Neuron (in vitro differentiated cells): ENCODE data around the gene P2RX1.

Source experiments
- H2AFZ ChIP-seq: one replicate; pipeline ENCODE4 v1.6.1; 2013; ENCODE audit warnings: low read depth, mild to moderate bottlenecking, inconsistent platforms, low read length, moderate library complexity
- H3K27me3 ChIP-seq: one replicate; pipeline ENCODE4 v1.6.1; 2013; ENCODE audit warnings: low read length; ENCODE audit not compliant: insufficient read depth
- H3K36me3 ChIP-seq: one replicate; pipeline ENCODE4 v1.6.1; 2013; ENCODE audit warnings: low read length; ENCODE audit not compliant: insufficient read depth
- H3K4me1 ChIP-seq: one replicate; pipeline ENCODE4 v1.6.1; 2013; ENCODE audit warnings: low read length; ENCODE audit not compliant: insufficient read depth
- H3K4me3 ChIP-seq: 2 replicates; pipeline ENCODE4 v1.5.1; 2013; ENCODE audit warnings: mild to moderate bottlenecking, low read length, moderate library complexity
- H3K9me3 ChIP-seq: one replicate; pipeline ENCODE4 v1.6.1; 2013; ENCODE audit warnings: low read length

The P2RX1 gene

DNA sequence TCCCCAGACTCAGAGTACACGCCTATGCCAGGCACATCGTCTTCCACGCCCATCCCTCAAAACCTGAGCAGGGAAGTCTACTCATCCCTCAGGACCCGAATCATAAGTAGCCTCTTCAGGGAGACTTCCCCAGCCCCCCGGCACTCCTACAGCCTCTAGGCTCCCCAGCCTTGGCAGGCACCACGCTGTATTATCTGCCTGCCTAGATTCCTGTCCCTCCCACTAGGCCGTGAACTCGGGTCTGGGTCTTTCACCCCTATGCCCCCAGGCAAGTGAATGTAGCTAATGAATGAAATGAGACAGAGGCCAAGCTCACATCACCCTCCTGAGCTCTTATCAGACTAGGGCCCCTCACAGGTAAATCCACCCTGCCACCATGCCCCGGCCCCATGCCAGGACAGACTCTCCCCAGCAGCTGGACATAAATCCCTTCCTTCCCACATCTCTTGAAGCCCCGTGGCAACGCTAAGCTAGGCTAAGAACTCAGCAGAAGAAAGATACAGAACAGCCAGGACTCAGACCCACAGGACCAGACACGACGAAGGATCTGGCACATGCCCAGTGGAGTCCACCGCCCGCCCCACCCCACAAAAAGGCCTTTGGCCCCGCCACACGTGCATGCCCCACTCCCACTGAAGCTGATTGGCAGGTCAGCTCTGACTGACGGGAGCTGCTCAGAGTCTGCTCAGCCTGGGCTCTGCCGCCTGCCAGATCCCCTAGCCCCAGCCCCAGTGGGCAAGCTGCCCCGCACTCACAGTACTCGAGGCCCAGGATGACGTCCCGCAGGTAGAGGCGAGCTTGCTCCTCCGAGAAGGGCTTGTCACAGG lies 36.5 kb downstream of the P2RX1 start:
- Histone ChIP-seq H2AFZ (no peak overlapping the region), H3K36me3 (no peaks in the 10 kb centered on the region), H3K27me3 (no peaks in the 10 kb centered on the region), H3K4me1 (peaks cover 11% of the 10 kb centered on the region), H3K9me3 (no peaks in the 10 kb centered on the region), H3K4me3 (no peak overlapping the region)

DNA sequence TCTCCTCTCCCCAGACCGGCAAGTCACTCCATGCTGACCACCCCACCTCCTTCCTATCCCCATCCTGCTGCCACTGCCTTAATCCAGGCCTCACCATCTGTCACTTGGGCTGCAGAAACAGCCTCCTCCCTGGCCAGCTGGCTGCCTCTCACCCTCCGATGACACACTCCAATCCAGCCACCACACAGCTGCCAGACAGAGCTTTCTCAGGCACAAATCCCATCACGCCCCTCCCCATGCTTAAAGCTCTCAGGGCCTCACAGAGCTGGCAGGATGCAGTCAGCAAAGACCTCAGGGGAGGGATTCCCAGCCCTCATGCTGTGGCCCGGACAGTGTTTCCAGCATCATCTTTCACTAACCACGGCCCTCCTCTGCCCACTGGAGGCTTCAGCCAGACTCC lies 37.1 kb downstream of the P2RX1 start:
- H3K36me3 ChIP-seq: no peaks in the 10 kb centered on the region
- no peaks in the 10 kb centered on the region for H3K9me3 ChIP-seq
- H3K27me3 ChIP-seq: no peaks in the 10 kb centered on the region
- no peak overlapping the region for H2AFZ ChIP-seq
- peaks cover 11% of the 10 kb centered on the region for H3K4me1 ChIP-seq
- H3K4me3 ChIP-seq: no peak overlapping the region

DNA sequence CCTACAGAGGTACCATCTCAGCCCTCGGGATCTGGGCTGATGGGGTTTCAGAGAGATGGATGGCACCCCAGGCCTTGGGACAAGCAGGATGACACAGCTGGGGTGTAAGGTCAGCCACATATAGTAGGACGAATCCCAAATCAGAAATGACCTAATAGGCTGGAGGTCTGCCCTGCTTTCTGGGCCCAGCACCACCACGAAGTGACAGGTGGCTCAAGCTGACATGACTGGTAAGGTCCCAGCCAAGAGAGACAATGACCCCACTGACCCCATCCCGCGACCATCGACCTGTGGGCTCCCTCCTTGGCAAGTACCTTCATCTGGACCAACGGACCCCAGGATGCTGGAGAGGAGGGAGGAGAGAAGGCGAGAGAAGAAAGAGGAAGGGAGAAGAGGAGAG lies 39.0 kb downstream of the P2RX1 start:
- H3K9me3 ChIP-seq: peaks cover 5% of the 10 kb centered on the region
- H3K4me3 ChIP-seq: no peak overlapping the region
- H3K4me1 ChIP-seq: peaks cover 11% of the 10 kb centered on the region
- H3K27me3 ChIP-seq: no peaks in the 10 kb centered on the region
- no peak overlapping the region for H2AFZ ChIP-seq
- no peaks in the 10 kb centered on the region for H3K36me3 ChIP-seq

DNA sequence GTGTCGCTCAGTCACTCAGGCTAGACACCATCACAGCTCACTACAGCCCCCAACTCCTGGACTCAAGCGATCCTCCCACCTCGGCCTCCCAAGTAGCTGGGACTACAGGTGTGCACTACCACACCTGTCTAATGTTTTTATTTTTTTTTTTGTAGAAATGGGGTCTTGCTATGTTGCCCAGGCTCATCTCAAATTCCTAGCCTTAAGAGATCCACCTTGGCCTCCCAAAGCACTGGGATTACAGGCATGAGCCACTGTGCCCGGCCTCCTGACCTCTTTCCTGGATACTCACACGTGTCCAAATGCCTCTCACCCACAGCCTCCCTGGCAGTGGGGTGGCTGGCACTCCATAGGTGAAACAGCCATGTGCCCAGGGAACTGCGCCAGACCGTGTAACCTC lies 40.9 kb downstream of the P2RX1 start:
- H3K4me3 ChIP-seq: no peak overlapping the region
- peaks cover 11% of the 10 kb centered on the region for H3K4me1 ChIP-seq
- H3K9me3 ChIP-seq: peaks cover 5% of the 10 kb centered on the region
- H3K27me3 ChIP-seq: no peaks in the 10 kb centered on the region
- H2AFZ ChIP-seq: no peak overlapping the region
- H3K36me3 ChIP-seq: no peaks in the 10 kb centered on the region

DNA sequence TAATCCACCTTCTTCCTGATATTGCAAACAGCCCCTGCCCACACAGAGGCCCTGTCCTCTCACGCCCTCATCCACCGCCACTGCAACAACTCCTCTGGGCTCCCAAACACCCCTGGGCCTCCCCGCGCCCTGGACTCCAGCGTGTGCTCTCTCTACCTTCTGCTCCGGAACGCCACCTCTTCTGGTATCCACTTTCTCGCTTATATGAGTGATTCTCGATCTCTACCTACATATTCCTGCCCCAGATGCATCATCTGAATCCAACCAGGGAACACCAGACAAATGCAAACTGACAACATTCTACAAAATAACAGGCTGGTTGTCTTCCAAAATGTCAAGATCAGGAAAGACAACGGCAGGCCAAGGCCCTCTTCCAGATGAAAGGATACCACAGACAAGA lies 42.4 kb downstream of the P2RX1 start:
- Histone ChIP-seq H3K36me3 (no peaks in the 10 kb centered on the region), H3K27me3 (no peaks in the 10 kb centered on the region), H2AFZ (no peak overlapping the region), H3K4me3 (no peak overlapping the region), H3K4me1 (no peaks in the 10 kb centered on the region), H3K9me3 (peaks cover 5% of the 10 kb centered on the region)

DNA sequence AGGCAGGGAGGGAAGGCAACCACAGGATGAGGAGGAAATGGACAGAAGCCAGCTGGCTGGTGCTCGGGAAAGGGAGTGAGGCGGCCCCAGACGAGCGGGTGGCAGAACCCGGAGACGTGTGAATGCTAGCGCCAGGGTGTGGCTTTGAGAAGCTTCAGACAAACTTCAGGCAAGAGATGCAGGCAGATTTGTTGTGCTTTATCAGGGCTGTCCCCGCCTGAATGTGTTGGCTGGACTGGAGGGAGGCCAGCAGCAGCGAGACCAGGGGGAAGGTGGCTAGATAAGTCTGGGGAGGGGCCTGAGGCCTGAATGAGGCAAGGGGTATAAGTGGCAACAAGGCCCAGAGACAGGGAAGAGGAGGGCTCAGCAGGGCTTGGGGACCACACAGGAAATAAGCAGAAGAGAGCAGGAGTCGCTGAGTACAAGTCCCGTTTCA lies 45.4 kb downstream of the P2RX1 start:
- Histone ChIP-seq H3K4me1 (no peaks in the 10 kb centered on the region), H3K36me3 (no peaks in the 10 kb centered on the region), H3K9me3 (peaks cover 5% of the 10 kb centered on the region), H2AFZ (no peak overlapping the region), H3K27me3 (no peaks in the 10 kb centered on the region), H3K4me3 (no peak overlapping the region)

DNA sequence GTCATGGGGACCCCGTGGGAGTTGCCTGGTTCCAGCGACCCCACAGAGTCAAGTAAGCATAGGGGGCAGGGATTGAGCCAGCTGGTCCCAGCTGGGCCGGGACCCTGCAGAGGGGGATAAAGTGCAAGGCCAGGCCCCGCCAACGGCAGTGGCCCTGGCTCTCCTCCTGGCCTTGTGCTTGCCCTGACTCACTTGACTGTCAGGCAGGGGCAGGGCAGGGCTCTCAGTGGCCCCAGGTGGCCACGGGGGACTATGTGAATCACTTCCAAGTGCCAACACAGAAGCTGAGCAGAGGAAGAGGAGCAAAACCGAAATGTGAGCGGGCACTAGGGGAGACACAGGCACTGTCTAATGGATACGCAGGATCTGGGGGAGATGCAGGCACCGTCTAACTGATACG lies 48.7 kb downstream of the P2RX1 start:
- H3K27me3 ChIP-seq: no peaks in the 10 kb centered on the region
- no peak overlapping the region for H3K4me3 ChIP-seq
- H3K36me3 ChIP-seq: no peaks in the 10 kb centered on the region
- no peak overlapping the region for H2AFZ ChIP-seq
- no peaks in the 10 kb centered on the region for H3K9me3 ChIP-seq
- H3K4me1 ChIP-seq: no peaks in the 10 kb centered on the region

DNA sequence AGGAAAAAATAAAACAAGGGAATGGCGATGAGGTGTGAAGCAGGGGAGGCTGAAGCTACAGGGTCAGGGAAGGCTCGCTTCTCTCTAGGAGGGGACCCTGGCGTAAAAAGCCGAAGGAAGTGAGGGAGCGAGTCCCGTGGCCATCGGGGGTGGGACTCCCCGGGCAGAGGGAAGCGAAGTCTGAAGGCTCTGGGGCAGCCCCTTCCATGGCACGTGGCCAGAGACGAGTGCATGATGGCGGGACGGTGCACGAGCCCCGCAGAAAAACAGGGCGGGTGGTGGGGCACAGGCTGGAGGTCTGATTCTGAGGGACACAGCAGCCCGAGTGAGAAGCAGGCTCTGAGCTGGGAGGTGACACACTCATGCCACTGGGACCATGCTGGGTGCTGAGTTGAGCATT lies 49.2 kb downstream of the P2RX1 start:
- no peak overlapping the region for H3K4me3 ChIP-seq
- no peak overlapping the region for H2AFZ ChIP-seq
- H3K9me3 ChIP-seq: no peaks in the 10 kb centered on the region
- no peaks in the 10 kb centered on the region for H3K36me3 ChIP-seq
- H3K27me3 ChIP-seq: no peaks in the 10 kb centered on the region
- H3K4me1 ChIP-seq: no peaks in the 10 kb centered on the region

DNA sequence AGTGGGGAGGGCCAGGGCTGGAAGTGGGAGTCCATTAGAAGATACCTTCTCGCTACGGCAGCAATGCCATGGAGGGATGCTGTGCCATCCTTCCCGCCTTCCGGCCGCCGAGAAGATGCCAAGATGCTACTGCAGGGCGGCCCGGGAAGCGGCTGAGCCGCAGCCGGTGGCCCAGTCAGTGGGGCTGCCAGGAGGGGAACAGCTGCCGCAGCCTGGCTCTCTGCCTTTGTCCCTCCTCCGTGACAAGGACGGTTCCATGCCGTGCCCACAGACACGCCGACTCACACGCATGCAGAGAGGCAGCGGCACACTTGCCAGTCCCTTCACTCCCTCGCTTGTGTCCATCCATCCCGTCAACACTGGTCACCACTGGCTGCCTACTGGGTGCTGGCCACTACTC lies 50.0 kb downstream of the P2RX1 start:
- H3K4me3 ChIP-seq: no peak overlapping the region

DNA sequence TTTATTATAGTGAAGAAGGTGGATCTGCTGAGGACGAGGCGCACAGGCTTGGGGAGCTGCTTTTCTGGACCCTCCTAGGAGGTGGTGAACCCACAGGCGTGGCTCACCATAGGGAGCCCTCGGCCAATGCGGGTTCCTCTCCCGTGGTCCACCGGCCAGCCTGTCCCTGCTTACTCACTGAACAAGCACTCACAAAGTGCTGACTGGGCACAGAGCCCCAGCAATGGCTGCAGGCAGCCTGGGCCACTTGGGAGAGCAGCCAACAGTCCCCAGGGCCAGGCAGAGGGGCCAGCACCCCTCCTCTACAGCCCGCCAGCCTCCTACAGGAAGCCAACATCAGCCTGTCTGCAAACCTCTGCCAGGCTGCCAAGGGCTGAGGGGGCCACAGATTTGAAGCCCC lies 51.1 kb downstream of the P2RX1 start:
- Histone ChIP-seq H3K4me1 (no peaks in the 10 kb centered on the region), H3K27me3 (no peaks in the 10 kb centered on the region), H3K4me3 (no peak overlapping the region), H2AFZ (no peak overlapping the region), H3K36me3 (no peaks in the 10 kb centered on the region), H3K9me3 (no peaks in the 10 kb centered on the region)

More for the DNA sequence above, 50.0 kb downstream of the P2RX1 start:
- Histone ChIP-seq H3K4me1 (no peaks in the 10 kb centered on the region), H2AFZ (no peak overlapping the region), H3K9me3 (no peaks in the 10 kb centered on the region), H3K36me3 (no peaks in the 10 kb centered on the region), H3K27me3 (no peaks in the 10 kb centered on the region)

DNA sequence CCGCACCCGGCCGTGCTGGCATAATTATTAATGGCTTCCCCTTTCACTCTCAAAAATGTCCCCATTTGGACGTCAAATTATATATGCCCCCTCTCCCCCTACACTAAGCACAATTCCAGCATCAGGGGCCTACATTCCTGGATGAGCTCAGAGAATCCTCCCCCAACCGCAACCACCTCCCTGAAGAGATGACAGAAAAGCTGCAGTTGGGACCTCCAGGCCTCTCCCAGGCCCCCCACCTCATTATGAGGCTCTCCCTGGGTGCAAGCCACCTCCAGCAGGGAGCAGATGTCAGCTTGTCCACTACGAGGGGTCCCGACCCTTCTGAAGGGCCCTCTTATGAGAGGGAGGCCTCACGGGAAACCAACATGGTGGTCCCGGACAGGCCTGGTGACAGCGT lies 51.7 kb downstream of the P2RX1 start:
- Histone ChIP-seq H3K4me3 (no peak overlapping the region), H3K4me1 (no peaks in the 10 kb centered on the region), H3K27me3 (no peaks in the 10 kb centered on the region), H3K36me3 (no peaks in the 10 kb centered on the region), H3K9me3 (no peaks in the 10 kb centered on the region), H2AFZ (no peak overlapping the region)

DNA sequence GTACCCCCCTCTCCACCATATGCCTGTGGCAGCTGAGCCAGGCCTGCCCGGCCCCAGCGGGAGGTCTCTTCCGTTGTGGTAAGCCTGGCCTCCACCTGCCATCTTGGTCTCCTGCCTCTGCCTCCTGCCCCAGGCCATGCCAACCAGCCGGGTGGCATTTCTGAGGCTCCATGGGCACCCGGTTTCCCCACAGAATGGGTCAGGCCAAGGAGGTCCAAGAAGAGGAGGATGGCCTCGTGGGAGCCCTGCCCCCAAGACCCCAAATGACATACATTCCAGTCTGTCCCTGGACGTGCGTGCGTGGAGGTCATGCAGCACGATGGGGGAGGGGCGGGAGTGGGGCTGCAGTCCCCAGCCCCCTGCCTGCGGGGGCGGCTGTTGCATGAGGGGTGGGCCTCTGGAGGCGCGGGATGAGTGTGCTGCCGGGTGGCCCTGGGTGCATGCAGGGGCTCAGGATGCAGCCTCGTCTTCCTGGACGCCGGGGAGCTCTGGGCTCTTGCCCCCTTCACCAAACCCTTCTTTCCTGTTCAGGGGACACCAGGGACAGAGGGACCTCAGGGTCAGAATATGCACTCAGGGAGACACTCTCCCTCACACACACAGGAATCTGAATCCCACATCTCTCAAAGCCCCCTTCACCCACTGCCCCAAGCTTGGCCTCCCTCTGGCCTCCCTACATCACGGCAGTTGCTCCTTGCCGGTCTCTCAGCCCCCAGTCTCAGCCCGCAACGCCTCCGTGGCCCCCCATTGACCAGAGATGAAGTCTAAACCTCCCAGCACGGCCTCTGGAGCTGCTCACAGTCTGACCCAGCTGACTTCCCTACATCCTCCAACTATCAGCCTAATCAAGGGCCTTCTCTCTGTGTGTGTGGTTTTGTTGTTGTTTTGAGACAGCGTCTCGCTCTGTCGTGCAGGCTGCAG lies 54.2 kb downstream of the P2RX1 start:
- Histone ChIP-seq H2AFZ (no peak overlapping the region), H3K27me3 (no peaks in the 10 kb centered on the region), H3K36me3 (no peaks in the 10 kb centered on the region), H3K4me1 (no peaks in the 10 kb centered on the region), H3K9me3 (no peaks in the 10 kb centered on the region), H3K4me3 (no peak overlapping the region)

DNA sequence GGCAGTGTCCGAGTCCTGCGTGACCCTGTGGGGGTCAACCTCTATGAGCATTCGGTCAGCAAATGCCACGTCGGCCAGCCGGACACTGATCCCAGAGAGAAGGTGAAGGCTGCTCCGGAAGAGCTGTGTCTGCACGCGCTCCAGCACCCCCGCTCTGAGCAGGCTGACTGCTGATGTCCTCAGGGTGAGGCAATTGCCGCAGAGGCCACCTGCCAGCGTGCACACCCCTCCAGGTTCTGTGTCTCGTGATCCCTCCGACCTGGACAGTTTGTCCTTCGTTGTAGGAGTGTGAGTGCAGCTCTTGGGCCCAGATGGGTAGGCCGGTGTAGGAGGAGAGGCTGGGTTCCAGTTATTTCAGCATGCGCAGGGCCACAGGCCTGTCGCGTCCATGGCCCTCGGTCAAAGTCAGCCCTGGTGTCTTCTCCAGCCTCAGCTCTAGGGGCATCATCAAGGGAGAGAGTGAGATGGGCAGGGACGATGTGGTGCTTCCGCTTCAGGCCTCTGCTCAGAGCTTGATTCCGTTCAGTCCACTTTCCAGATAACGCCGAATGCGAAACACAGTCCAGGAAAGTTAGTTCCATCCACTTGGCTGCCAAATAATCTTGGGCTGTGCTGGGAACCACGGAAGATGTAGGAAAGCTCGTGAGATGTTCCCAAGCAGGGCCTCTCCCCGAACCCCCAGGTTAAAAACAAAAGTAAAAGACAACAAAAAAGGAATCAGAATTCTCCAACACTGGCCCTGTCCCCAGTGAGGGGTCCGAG lies 55.1 kb downstream of the P2RX1 start:
- H2AFZ ChIP-seq: no peak overlapping the region
- no peaks in the 10 kb centered on the region for H3K9me3 ChIP-seq
- H3K36me3 ChIP-seq: no peaks in the 10 kb centered on the region
- H3K27me3 ChIP-seq: no peaks in the 10 kb centered on the region
- H3K4me1 ChIP-seq: no peaks in the 10 kb centered on the region
- H3K4me3 ChIP-seq: no peak overlapping the region
